ENCODE results near the gene PLAA. TPM values are rescaled to one million over a fixed set of nuclear protein-coding genes. Genes with fewer than 3 reads are reported as not detected.

Gene PLAA
- total RNA-seq, 4 donors from 2014 or later: 27.4 to 31.5 (median 29.5) TPM

DNA sequence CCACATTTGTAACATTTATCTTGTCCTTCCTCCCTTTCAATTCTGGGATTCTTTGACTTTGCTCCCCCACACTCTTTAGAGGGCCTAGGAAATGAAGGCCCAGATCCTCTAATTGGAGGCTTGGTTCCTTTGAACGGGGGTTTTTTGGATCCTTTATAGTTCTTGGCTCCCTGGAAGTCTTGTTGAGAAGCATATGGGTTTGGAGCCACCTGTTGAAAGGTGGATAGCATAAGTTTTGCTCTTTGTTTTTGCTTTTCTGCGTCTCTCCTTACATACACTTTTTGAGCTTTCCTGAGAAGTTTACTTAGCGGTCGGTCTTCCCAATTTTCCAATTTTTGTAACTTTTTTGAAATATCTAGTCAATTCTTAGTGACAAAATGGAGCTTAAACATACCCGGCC, 26.9 kb upstream of the PLAA start:
- 95% methylated on average over 5 of the region's 5 CpGs for WGBS
- TF ChIP-seq POLR2AphosphoS5 (IDR thresholded peaks at IDR 0.05) (no peak), POLR2A (IDR thresholded peaks at IDR 0.05) (no peak), EP300 (IDR thresholded peaks at IDR 0.05) (no peak)
- TF ChIP-seq, protein P1, sequence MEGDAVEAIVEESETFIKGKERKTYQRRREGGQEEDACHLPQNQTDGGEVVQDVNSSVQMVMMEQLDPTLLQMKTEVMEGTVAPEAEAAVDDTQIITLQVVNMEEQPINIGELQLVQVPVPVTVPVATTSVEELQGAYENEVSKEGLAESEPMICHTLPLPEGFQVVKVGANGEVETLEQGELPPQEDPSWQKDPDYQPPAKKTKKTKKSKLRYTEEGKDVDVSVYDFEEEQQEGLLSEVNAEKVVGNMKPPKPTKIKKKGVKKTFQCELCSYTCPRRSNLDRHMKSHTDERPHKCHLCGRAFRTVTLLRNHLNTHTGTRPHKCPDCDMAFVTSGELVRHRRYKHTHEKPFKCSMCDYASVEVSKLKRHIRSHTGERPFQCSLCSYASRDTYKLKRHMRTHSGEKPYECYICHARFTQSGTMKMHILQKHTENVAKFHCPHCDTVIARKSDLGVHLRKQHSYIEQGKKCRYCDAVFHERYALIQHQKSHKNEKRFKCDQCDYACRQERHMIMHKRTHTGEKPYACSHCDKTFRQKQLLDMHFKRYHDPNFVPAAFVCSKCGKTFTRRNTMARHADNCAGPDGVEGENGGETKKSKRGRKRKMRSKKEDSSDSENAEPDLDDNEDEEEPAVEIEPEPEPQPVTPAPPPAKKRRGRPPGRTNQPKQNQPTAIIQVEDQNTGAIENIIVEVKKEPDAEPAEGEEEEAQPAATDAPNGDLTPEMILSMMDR (IDR thresholded peaks at IDR 0.05): no peak
- peaks cover 6% of the 10 kb centered on the region for H3K36me3 ChIP-seq

DNA sequence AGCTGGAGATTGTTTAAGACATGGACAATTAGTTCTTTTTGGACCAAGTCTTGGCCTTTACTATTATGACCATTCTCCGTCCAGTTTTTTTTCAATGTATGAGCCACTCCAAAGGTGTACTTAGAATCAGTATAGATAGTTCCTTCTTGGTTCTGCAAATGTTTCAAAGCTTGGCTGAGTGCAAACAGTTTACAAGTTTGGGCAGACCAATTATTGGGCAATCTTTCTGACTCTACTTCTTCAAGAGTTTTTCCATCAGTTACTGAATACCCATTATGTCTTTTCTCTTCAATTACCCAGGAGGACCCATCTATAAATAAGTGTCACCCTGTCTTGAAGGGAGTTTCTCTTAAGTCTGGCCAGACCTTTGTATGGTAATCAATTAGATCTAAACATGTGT, 24.7 kb upstream of the PLAA start:
- H3K27ac ChIP-seq: no peak overlapping the region
- H3K9me3 ChIP-seq: no peaks in the 10 kb centered on the region
- no peak overlapping the region for H3K4me3 ChIP-seq
- 86% methylated on average over 1 of the region's 1 CpG for WGBS
- H3K36me3 ChIP-seq: peaks cover 4% of the 10 kb centered on the region
- no peaks in the 10 kb centered on the region for H3K4me1 ChIP-seq
- TF ChIP-seq EP300 (IDR thresholded peaks at IDR 0.05) (no peak), POLR2A (IDR thresholded peaks at IDR 0.05) (no peak), POLR2AphosphoS5 (IDR thresholded peaks at IDR 0.05) (no peak)
- TF ChIP-seq, protein P1 (IDR thresholded peaks at IDR 0.05): no peak
- H3K27me3 ChIP-seq: no peaks in the 10 kb centered on the region
- DNase-seq (ENCODE audit: low spot score in 2 of 2): no peak

More for the DNA sequence above, 26.9 kb upstream of the PLAA start:
- no peaks in the 10 kb centered on the region for H3K4me1 ChIP-seq
- no peaks in the 10 kb centered on the region for H3K9me3 ChIP-seq
- no peaks in the 10 kb centered on the region for H3K27me3 ChIP-seq
- DNase-seq (ENCODE audit: low spot score in 2 of 2): no peak
- no peak overlapping the region for H3K27ac ChIP-seq
- H3K4me3 ChIP-seq: no peak overlapping the region

DNA sequence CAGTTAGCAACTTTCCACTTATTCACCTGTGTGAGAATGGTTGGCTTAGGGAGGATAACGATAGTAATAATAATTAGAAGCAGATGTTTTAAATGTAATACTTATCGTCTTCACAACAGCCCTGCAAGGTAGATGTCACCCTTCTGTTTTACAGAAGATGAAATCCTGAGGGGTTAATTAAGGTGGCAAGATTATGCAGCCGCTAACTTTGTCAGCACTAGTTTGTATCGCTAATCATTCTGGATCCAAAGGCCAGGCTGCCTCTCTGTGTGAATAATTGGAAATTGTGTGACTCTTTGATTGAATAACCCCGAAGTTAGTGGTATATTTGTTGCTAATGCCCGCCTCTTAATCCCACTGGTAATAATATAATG, 9.8 kb upstream of the PLAA start:
- TF ChIP-seq POLR2A (IDR thresholded peaks at IDR 0.05) (no peak), EP300 (IDR thresholded peaks at IDR 0.05) (no peak), POLR2AphosphoS5 (IDR thresholded peaks at IDR 0.05) (no peak)
- TF ChIP-seq, protein P1 (IDR thresholded peaks at IDR 0.05): no peak
- no peaks in the 10 kb centered on the region for H3K27me3 ChIP-seq
- WGBS: 26% methylated on average over 6 of the region's 6 CpGs

DNA sequence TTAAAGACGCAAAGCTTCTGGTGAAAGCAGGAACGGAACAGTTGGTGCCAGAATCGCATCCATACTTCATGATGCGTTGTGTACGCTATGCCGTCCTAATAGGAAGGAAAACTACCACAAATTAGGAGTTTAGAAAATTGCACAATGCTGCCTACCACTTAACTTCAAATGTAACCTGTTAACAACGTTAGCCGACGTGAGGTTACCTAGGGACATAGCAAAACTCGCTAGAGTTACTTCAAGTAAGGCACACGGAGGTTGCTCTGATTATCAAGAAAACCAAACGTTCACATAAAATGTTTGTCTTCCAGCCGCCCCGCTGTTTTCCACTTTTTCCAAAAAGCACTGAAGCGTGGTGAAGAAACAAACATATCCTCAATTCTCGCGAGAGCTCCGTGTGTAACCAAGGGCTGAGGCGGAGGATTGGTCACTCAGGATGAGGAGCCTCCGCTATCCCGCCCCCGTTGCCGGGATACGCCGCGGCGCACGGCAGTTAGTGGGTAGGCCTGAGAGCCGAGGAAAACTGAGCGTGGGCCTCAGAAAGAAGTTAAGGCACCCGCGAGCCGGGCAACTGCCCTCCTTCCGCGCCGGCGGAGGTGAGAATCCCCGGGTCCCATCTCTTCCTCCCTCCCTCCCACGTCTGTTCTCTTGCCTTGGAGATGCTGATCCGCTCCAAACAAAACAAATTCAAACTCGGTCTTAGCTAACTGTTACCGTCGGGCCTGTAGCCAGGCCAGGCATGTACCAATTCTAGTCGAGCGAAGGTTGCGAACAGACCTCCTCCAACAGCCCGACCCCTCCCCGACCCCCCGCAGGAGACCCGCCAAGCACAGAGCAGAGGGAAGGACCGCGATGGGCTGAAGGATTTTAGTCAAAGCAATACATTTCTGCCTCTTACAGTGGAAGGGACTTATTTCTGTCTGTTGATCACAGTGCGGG, 9.1 kb upstream of the PLAA start, which contains the start of gene IFT74:
IFT74 (plus strand) TSS at position 492 of the 939 bp plus-strand sequence. CDS start 5,556 bp downstream, outside the sequence.
- no peaks in the 10 kb centered on the region for H3K27me3 ChIP-seq
- no peaks in the 10 kb centered on the region for H3K36me3 ChIP-seq
- TF ChIP-seq, protein P1 (IDR thresholded peaks at IDR 0.05): no peak
- peak in 1 of 2 donors; percentile 58 for TF ChIP-seq POLR2A (IDR thresholded peaks at IDR 0.05)
- no peak for TF ChIP-seq EP300 (IDR thresholded peaks at IDR 0.05)
- peak in 2 of 3 donors; percentile 55 to 58 for TF ChIP-seq POLR2AphosphoS5 (IDR thresholded peaks at IDR 0.05)
- 2% methylated on average over 51 of the region's 53 CpGs for WGBS
- no peaks in the 10 kb centered on the region for H3K9me3 ChIP-seq
- H3K4me1 ChIP-seq: peaks cover 20% of the 10 kb centered on the region
- peak within 1 kb of the TSS; percentile 69 for H3K4me3 ChIP-seq
- peak within 1 kb of the TSS; percentile 94 for H3K27ac ChIP-seq
- peak; percentile 99 for DNase-seq (ENCODE audit: low spot score in 2 of 2)

More for the DNA sequence above, 9.8 kb upstream of the PLAA start:
- H3K27ac ChIP-seq: peak overlapping the region; percentile 94
- peaks cover 20% of the 10 kb centered on the region for H3K4me1 ChIP-seq
- no peak for DNase-seq (ENCODE audit: low spot score in 2 of 2)
- no peaks in the 10 kb centered on the region for H3K9me3 ChIP-seq
- H3K36me3 ChIP-seq: no peaks in the 10 kb centered on the region
- peak overlapping the region; percentile 69 for H3K4me3 ChIP-seq

DNA sequence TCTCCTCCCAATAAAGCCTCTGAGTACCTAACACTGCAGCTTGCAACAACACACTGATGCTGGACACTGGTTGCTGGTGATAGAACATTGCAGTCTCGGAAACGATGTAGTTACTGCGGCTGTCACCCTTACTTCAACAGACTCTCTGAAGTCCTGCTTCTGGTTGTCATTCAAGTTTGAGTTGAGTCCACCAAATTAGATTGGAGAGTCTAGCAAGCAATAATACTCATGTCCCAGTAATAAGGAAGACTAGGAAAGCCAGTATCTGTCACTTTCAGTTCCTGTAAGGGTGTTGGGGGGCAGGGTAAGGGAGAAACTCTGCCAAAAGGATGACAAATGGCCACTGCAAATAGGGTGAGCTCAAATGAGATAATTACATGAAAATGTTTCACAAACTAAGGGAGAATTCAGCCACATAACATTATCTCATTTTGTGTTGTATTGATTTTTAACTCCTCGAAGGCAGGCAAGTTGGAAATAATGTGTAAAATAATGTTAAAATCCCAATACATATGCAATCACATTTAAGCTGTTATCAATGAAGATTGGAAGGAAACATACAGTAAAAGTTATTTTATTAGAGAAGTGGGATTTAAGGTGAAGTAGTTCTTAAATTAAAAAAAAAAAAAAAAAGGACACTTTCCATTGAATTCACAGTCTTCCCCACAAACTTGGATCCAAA, 8.3 kb upstream of the PLAA start:
- Histone ChIP-seq H3K36me3 (no peaks in the 10 kb centered on the region), H3K9me3 (no peaks in the 10 kb centered on the region), H3K4me1 (peaks cover 20% of the 10 kb centered on the region), H3K4me3 (peak overlapping the region; percentile 69), H3K27ac (peak overlapping the region; percentile 94), H3K27me3 (no peaks in the 10 kb centered on the region)
- no peak for DNase-seq (ENCODE audit: low spot score in 2 of 2)
- TF ChIP-seq POLR2A (IDR thresholded peaks at IDR 0.05) (no peak), EP300 (IDR thresholded peaks at IDR 0.05) (no peak), POLR2AphosphoS5 (IDR thresholded peaks at IDR 0.05) (no peak)
- TF ChIP-seq, protein P1 (IDR thresholded peaks at IDR 0.05): no peak
- WGBS: 57% methylated on average over 4 of the region's 4 CpGs

Measured in suprapubic skin (tissue), 4 donors.